Measurements from ENCODE around the gene SAMD11.

- TF ChIP-seq CTCF (IDR thresholded peaks at IDR 0.05) (peak in 3 of 4 experiments; percentile 52 to 81 (median 64)), POLR2A (IDR thresholded peaks at IDR 0.05) (no peak)
Observed at GRCh38 chr1:975896-976683, 52.4 kb downstream of the SAMD11 start.
